Renal cortex interstitium (tissue), 11 donors: Measurements from ENCODE around the gene ZBTB25. TPM values are rescaled to one million over a fixed set of nuclear protein-coding genes. Genes with fewer than 3 reads are reported as not detected.
"Not testable (repeated sequence)": the region's sequence is repeated elsewhere in the genome, so short reads cannot be mapped to it uniquely, and the experiment has no call there.

ENCODE experiments used
- DNase-seq, 11 donors: peaks; one replicate each; pipeline ENCODE4 v3.0.0-alpha.2; 2013; ENCODE audit warnings: low read depth in 9 of 11, low spot score in 4 of 11; ENCODE audit errors: extremely low read depth in 1 of 11
- polyA plus RNA-seq, 3 donors: library from polyadenylated mRNA; unstranded; fragments of 120-200 nt; gene quantifications; one replicate each; pipeline ENCODE4 v1.2.1, GENCODE V29; 2013; ENCODE audit not compliant: insufficient read length in 3 of 3

The ZBTB25 gene
- polyA plus RNA-seq, 3 donors, result 7.0 to 14.4 (median 8.5) TPM

- DNase-seq, result no peak
Observed at GRCh38 chr14:64522591-64523355, 19.1 kb upstream of the ZBTB25 start.

GRCh38 chr14:64520699-64521098 is 17.1 kb upstream of the ZBTB25 start:
- no peak for DNase-seq

- DNase-seq, result no peak
Observed at GRCh38 chr14:64518229-64518628, 14.6 kb upstream of the ZBTB25 start.

- not testable (repeated sequence) for DNase-seq
Observed at GRCh38 chr14:64517667-64518066, 14.0 kb upstream of the ZBTB25 start.

GRCh38 chr14:64516969-64517368 is 13.3 kb upstream of the ZBTB25 start:
- no peak for DNase-seq

- no peak for DNase-seq
Observed at GRCh38 chr14:64515053-64515452, 11.4 kb upstream of the ZBTB25 start.

GRCh38 chr14:64513271-64513670 is 9.6 kb upstream of the ZBTB25 start:
- DNase-seq, result no peak

GRCh38 chr14:64510825-64511671 is 7.4 kb upstream of the ZBTB25 start:
- peak in 8 of 11 donors; percentile 34 to 82 (median 60) for DNase-seq

GRCh38 chr14:64509036-64509435 is 5.4 kb upstream of the ZBTB25 start:
- no peak for DNase-seq

- no peak for DNase-seq
Observed at GRCh38 chr14:64508215-64508776, 4.7 kb upstream of the ZBTB25 start.

- no peak for DNase-seq
Observed at GRCh38 chr14:64507376-64508156, 3.9 kb upstream of the ZBTB25 start.

GRCh38 chr14:64506721-64507120 is 3.1 kb upstream of the ZBTB25 start:
- no peak for DNase-seq

GRCh38 chr14:64504897-64505794 is 1.5 kb upstream of the ZBTB25 start:
- DNase-seq, result peak; percentile 72 to 91 (median 85)

GRCh38 chr14:64504310-64504896 is 765 bp upstream of the ZBTB25 start, which contains the start of gene ZBTB1:
Gene ZBTB1, plus strand, starts transcription at chr14:64504770. Its CDS starts 16,735 bp downstream, at chr14:64521505.
- peak in 10 of 11 donors; percentile 65 to 78 (median 73) for DNase-seq

GRCh38 chr14:64502887-64503433 is 678 bp downstream of the ZBTB25 start:
- peak in 4 of 11 donors; percentile 12 to 33 (median 17) for DNase-seq

- DNase-seq, result peak in 1 of 11 donors; percentile 11
Observed at GRCh38 chr14:64502456-64502855, 1.2 kb downstream of the ZBTB25 start.

- peak in 7 of 11 donors; percentile 23 to 57 (median 39) for DNase-seq
Observed at GRCh38 chr14:64501411-64502171, 2.0 kb downstream of the ZBTB25 start.
